GM12892 (cell line): Measurements from ENCODE around the gene KCNH8.

Experiments used
- POLR2A ChIP-seq: IDR thresholded peaks from 2 replicates; pipeline ENCODE4 v1.6.1; 2011; ENCODE audit warnings: low read depth, low read length, control low read depth
- POLR2AphosphoS5 ChIP-seq: IDR thresholded peaks from 2 replicates; pipeline ENCODE4 v1.6.1; 2011; ENCODE audit warnings: low read depth, low read length, control low read depth
- TAF1 ChIP-seq: IDR thresholded peaks from 2 replicates; pipeline ENCODE4 v1.6.1; 2011; ENCODE audit warnings: low read depth, mild to moderate bottlenecking, control low read depth, low read length, borderline replicate concordance

DNA sequence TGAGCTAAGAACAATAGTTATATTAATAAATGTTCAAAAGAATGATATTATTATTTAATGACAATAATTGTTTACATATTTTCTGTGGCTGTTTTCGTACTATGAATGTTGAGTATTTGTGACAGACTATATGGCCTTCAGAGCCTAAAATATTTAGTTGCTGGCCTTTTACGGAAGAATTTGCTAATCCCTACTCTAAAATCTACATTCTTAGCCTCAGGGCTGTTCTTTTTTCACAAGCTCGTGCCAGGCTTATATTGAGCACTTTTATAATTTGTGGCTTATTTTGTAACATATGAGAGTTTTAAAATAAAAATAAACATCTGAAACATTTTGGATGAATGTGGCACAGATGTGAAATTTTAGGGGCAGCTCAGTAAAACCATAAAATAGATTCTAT lies 79.9 kb downstream of the KCNH8 start:
- TF ChIP-seq POLR2A (no peak), POLR2AphosphoS5 (no peak), TAF1 (no peak)
